HUES6 (cell line): ENCODE results near the gene USE1.

Experiments used
- H3K27ac ChIP-seq: 2 replicates; pipeline ENCODE4 v1.7.0; 2013; ENCODE audit warnings: low read depth, mild to moderate bottlenecking, low read length, inconsistent platforms
- H3K27me3 ChIP-seq: 2 replicates; pipeline ENCODE4 v1.6.1; 2013; ENCODE audit warnings: low read length; ENCODE audit not compliant: control insufficient read depth, insufficient read depth
- H3K36me3 ChIP-seq: 2 replicates; pipeline ENCODE4 v1.6.1; 2013; ENCODE audit warnings: low read length; ENCODE audit not compliant: control insufficient read depth, insufficient read depth
- H3K4me1 ChIP-seq: 2 replicates; pipeline ENCODE4 v1.6.1; 2013; ENCODE audit warnings: low read length; ENCODE audit not compliant: control insufficient read depth, insufficient read depth
- H3K4me3 ChIP-seq: 2 replicates; pipeline ENCODE4 v1.5.1; 2013; ENCODE audit warnings: low read depth, low read length
- H3K9ac ChIP-seq: one replicate; pipeline ENCODE4 v1.6.1; 2013; ENCODE audit warnings: mild to moderate bottlenecking, low read length
- H3K9me3 ChIP-seq: 2 replicates; pipeline ENCODE4 v1.6.1; 2013; ENCODE audit warnings: low read depth, low read length; ENCODE audit not compliant: control insufficient read depth, insufficient read depth

USE1 gene

DNA sequence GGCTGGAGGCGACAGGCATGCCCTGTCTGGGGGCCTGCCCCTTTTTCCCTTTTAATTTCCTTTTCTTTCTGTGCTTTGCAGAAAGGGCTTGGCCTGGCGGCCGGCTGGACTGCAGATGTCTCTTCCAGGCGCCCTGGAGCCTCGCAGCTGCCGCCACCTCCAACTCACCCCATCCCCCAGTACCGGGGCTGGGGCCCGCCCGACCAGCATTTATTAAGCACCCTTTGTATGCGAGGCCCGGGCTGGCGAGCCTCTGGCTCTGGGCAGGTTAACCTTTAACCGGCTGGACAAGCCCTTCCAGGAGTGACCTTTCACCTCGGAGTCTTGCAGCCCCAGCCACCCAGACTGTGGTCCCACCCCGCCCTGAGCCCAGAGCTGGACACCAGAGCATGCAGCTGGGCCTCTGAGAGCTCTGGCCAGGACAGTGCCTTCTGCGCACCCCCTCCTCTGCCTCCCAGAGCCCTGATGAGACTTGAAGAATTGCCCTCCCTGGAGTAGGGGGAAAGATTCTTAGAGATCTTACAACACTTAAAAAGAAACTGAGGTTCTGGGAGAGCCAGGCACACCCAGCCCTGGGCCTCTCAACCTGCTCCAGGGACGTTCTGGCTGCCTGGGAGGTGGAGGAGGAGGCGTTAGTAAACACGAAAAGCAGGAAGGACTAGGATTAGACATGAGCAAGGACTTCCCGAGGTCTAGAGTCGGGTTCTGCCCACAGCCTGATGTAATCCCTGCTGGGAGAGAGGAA is 31.7 kb downstream of the USE1 start:
- Histone ChIP-seq H3K27ac (peak overlapping the region; percentile 99), H3K27me3 (no peaks in the 10 kb centered on the region), H3K4me1 (peaks cover 42% of the 10 kb centered on the region), H3K4me3 (peak overlapping the region; percentile 80), H3K9me3 (no peaks in the 10 kb centered on the region), H3K9ac (peak overlapping the region; percentile 94), H3K36me3 (0 out of 2 replicates have a peak, but pooled peaks cover 6% of the 10 kb centered on the region)

DNA sequence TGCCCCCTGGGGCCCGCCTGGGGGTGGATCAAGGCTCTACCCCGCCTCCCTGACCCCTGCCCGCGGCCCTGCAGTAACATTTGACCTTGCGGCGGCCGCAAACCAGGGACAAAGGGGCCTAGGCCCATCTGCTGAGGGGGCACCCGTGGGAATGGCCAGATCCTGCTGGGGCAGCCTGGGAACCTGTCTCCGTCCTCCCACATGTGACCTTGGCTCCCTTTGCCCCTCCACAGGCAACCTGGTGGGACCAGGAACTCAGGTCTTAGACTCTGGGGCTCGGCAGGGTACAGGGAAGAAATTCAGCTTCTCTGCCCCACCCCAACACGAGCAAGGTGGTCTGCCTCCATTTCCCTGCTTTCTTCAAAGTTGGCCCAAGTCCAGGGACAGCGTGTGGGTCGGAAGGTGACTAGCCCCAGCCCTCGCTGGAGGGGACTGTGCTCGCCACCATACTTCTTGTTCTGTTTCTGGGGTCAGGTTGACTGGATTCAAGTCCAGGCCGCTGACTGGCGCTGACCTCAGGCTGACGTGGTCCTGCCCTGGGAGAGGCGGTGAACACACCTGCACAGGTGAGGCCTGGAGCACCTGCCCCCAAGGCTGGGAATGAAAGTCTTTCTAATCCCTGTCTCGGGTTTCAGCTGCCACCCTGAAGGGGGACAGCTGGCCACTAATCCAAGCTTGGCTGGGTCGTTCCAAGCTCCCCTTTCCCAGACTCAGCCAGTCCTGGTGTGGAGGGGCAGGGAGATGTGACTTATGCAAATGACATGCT is 33.0 kb downstream of the USE1 start:
- H3K9me3 ChIP-seq, result no peaks in the 10 kb centered on the region
- H3K36me3 ChIP-seq, result 0 out of 2 replicates have a peak, but pooled peaks cover 6% of the 10 kb centered on the region
- peak overlapping the region; percentile 79 for H3K27ac ChIP-seq
- peak overlapping the region; percentile 35; the same call in 1 of the 2 replicates for H3K4me3 ChIP-seq
- H3K9ac ChIP-seq, result peak overlapping the region; percentile 78
- no peaks in the 10 kb centered on the region for H3K27me3 ChIP-seq
- H3K4me1 ChIP-seq, result peaks cover 32% of the 10 kb centered on the region

DNA sequence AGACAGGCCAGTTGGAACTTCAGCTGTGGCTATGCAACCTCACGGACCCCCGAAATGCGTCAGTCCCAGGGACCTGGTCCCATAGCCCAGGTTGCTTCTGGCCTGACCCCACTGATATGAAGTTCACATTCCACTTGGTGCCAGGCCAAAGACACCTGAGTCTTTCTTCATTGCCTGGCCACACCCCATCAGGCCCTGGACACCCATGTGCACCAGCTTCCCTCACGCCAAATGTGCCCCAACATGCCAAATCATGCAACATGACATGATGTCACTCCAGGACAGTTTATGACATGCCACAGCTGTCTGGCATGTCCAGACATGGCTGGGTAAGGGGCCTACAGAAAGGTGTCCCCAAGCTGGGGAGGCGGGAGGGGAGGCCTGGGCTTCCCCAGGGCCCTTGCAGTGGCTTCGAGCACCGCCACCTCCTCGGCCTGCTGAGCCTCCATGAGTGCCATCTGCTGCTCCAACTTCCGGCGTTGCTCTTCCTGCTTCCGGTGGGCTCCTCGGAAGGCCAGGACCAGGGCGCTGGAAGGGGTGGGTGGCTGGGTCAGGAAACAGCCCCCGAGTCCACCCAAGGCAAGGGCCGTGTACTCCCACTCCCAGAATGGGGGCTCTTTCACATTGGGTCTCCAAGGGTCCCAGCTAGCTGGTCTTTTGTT is 34.9 kb downstream of the USE1 start:
- Histone ChIP-seq H3K4me1 (peaks cover 26% of the 10 kb centered on the region), H3K9me3 (no peaks in the 10 kb centered on the region), H3K4me3 (no peak overlapping the region), H3K27me3 (no peaks in the 10 kb centered on the region), H3K27ac (peak overlapping the region; percentile 52; the same call in 1 of the 2 replicates), H3K36me3 (peaks cover 11% of the 10 kb centered on the region), H3K9ac (no peak overlapping the region)

DNA sequence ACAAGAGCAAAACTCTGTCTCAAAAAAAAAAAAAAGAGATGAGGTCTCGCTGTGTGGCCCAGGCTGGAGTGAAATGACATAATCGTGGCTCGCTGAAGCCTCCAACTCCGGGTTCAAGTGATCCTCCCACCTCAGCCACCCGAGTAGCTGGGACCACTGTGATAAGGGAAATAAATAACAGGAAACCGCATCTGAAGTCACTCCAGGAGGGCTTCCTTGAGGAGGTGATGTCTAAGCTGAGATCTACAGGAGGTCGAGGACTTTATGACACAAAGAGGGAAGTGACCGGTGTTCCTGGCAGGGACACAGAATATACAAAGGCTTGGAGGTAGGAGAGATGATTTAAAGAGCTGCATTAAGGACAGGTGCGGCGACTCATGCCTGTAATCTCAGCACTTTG is 39.5 kb downstream of the USE1 start:
- Histone ChIP-seq H3K4me3 (no peak overlapping the region), H3K9me3 (peaks cover 8% of the 10 kb centered on the region; the same call in 1 of the 2 replicates), H3K9ac (no peak overlapping the region), H3K27ac (no peak overlapping the region), H3K36me3 (peaks cover 20% of the 10 kb centered on the region), H3K4me1 (no peaks in the 10 kb centered on the region), H3K27me3 (no peaks in the 10 kb centered on the region)

DNA sequence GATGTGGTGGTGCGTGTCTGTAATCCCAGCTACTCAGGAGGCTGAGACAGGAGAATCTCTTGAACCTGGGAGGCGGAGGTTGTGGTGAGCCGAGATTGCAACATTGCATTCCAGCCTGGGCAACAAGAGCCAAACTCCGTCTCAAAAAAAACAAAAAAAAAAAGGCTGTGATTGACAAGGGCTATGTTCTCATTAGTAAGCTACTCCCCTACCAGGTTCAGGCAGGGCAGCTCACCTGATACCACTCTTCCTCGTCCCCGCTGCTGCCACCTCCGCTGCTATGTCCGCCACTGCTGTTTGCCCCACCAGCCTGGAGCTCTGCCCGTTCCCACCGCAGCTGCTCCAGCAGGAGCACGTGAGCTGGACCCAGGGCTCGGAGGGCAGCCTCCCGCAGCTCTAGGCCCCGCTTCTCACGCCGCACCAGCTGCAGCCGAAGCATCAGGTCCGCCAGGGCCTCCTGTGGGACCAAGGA is 40.0 kb downstream of the USE1 start:
- Histone ChIP-seq H3K9me3 (peaks cover 11% of the 10 kb centered on the region; the same call in 1 of the 2 replicates), H3K27ac (no peak overlapping the region), H3K27me3 (no peaks in the 10 kb centered on the region), H3K4me3 (no peak overlapping the region), H3K9ac (no peak overlapping the region), H3K4me1 (no peaks in the 10 kb centered on the region), H3K36me3 (peaks cover 17% of the 10 kb centered on the region)

GRCh38 chr19:17256130-17256529 is 41.0 kb downstream of the USE1 start:
- H3K9ac ChIP-seq, result no peak overlapping the region
- no peaks in the 10 kb centered on the region for H3K4me1 ChIP-seq
- H3K36me3 ChIP-seq, result peaks cover 17% of the 10 kb centered on the region
- H3K27me3 ChIP-seq, result no peaks in the 10 kb centered on the region
- H3K4me3 ChIP-seq, result no peak overlapping the region
- H3K27ac ChIP-seq, result no peak overlapping the region
- H3K9me3 ChIP-seq, result peaks cover 11% of the 10 kb centered on the region; the same call in 1 of the 2 replicates

- no peak overlapping the region for H3K9ac ChIP-seq
- H3K4me3 ChIP-seq, result no peak overlapping the region
- H3K27ac ChIP-seq, result no peak overlapping the region
- peaks cover 11% of the 10 kb centered on the region; the same call in 1 of the 2 replicates for H3K9me3 ChIP-seq
- no peaks in the 10 kb centered on the region for H3K27me3 ChIP-seq
- peaks cover 3% of the 10 kb centered on the region for H3K4me1 ChIP-seq
- H3K36me3 ChIP-seq, result peaks cover 13% of the 10 kb centered on the region
Measured at GRCh38 chr19:17259118-17259780, 44.1 kb downstream of the USE1 start.

GRCh38 chr19:17259934-17260333 is 44.8 kb downstream of the USE1 start:
- H3K9ac ChIP-seq, result no peak overlapping the region
- H3K4me1 ChIP-seq, result peaks cover 10% of the 10 kb centered on the region
- H3K27me3 ChIP-seq, result no peaks in the 10 kb centered on the region
- H3K27ac ChIP-seq, result no peak overlapping the region
- H3K4me3 ChIP-seq, result no peak overlapping the region
- peaks cover 9% of the 10 kb centered on the region; the same call in 1 of the 2 replicates for H3K36me3 ChIP-seq
- H3K9me3 ChIP-seq, result peaks cover 11% of the 10 kb centered on the region; the same call in 1 of the 2 replicates

DNA sequence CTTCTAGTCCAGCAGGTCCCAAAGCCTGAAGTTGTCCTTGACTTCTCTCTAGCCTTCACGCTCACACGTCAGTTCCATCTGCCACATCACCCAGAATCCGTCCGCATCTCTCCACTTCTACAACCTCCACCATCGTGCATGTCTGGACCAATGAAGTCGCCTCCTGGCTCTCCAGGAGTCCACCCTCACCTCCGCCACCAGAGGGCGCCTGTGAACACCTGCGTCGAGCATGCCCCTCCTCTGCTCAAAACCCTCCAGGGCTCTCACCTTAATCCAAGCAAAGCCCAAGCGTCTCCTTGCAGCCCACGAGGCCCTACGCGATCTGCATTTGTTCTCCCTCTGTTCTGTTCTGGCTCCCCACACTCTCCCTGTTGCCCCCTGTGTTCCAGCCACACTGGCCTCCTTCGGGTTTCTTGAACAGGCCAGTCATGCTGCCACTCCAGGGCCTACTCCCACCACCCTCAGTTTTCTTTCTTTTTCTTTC is 45.7 kb downstream of the USE1 start:
- no peaks in the 10 kb centered on the region for H3K27me3 ChIP-seq
- H3K27ac ChIP-seq, result peak overlapping the region; percentile 35; the same call in 1 of the 2 replicates
- H3K9ac ChIP-seq, result peak overlapping the region; percentile 63
- H3K4me1 ChIP-seq, result peaks cover 10% of the 10 kb centered on the region
- H3K4me3 ChIP-seq, result no peak overlapping the region
- peaks cover 9% of the 10 kb centered on the region; the same call in 1 of the 2 replicates for H3K36me3 ChIP-seq
- H3K9me3 ChIP-seq, result peaks cover 11% of the 10 kb centered on the region; the same call in 1 of the 2 replicates

DNA sequence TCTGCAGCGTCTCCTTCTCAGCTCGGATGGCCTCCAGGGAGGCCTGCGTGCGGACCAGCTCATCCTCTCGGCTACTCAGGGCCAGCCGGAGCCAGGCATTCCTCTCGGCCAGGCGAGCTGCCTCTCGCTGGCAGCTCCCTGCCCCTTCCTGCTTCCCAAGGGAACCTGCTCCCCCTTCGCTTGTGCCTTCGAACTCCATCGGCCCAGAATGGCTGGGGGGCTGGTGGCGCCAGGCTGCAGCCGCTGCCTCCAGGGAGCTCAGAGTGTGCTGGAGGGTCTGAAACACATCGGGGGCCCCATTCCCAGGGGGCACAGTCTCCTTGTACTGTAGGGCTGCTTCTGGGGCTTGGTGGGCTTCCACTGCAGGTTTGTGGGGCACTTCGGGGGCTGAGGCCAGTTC is 47.4 kb downstream of the USE1 start:
- H3K27me3 ChIP-seq, result no peaks in the 10 kb centered on the region
- peaks cover 9% of the 10 kb centered on the region; the same call in 1 of the 2 replicates for H3K36me3 ChIP-seq
- peaks cover 11% of the 10 kb centered on the region; the same call in 1 of the 2 replicates for H3K9me3 ChIP-seq
- no peak overlapping the region for H3K27ac ChIP-seq
- H3K4me1 ChIP-seq, result peaks cover 10% of the 10 kb centered on the region
- no peak overlapping the region for H3K4me3 ChIP-seq
- no peak overlapping the region for H3K9ac ChIP-seq
